GM19467 (cell line): Measurements from ENCODE around the gene LHPP.

Experiments
- ATAC-seq: cut with Tn5 transposase; IDR thresholded peaks from one replicate; pipeline ENCODE4 v1.9.1; 2021; ENCODE audit warnings: mild to moderate bottlenecking, moderate library complexity; ENCODE audit not compliant: unreplicated experiment

The LHPP gene

DNA sequence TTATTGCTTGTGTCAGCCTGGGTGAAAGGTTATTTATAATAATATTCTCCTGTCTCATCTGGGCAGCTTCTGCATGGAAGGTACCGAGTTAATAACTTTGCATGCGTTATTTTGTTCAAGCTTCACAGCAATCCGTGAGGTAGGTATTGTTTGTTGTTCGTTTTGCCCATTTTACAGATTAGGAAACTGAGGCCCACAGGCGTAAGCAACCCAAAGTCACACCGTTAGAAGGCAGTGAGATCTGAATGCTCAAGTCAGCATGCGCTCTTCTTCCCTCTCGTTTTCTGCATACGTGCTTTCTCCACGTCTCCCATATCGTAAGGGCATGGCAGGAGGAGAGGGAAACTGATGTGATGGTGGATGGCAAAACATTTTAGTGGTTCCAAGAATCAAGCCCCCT lies 34.1 kb downstream of the LHPP start:
- no peak for ATAC-seq

GRCh38 chr10:124496150-124496549 lies 34.5 kb downstream of the LHPP start:
- no peak for ATAC-seq

- no peak for ATAC-seq
Measured at GRCh38 chr10:124496620-124497019, 35.0 kb downstream of the LHPP start.

DNA sequence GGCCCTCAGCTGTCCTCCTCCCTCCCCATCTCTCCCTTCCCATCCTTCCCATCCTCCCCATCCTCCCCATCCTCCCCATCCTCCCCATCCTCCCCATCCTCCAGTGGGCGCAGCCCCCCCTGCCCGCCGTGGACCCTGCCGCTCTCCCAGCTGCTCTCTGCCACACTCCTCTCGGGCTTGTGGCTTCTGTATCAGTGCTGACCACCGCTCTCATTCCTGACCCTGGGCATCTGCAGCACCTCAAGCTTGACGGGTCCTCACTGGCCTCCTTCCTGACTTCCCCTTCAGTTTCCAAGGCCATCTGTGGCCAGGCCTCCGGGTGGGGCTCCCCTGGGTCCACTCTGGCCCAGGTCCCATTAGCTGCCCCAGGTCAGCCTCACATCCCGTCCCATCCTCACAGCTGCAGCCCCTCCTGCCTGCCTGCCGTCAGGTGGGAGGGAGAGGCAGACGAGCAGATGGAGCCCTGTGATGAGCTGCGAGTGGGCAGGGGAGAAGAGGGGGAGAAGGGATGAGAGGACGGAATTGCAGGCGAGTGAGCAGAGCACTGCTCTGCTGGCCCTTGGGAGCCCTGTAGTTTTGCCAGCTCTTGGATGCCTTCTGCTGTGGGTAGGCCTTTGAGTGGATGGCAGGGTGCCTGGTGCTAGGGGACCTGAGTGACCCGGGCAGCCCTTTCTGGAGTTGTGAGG lies 35.7 kb downstream of the LHPP start:
- ATAC-seq = no peak

DNA sequence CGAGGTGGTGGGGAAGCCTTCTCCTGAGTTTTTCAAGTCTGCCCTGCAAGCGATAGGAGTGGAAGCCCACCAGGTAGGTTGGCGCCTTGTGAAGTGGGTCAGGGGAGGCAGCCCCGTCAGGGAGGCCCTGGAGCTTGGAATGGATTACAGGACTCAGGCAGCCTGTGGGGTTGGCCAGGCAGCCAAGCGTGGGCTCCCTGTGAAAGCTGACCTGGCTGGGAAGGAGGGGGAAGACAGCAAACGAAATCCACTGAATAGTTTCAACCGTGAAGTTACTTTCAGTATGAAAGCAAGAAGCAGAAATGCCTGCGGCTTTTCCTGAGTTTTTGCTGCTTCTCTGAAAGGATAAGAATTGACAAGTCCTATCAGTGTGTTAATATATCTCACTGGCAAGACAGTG lies 36.4 kb downstream of the LHPP start:
- no peak for ATAC-seq

DNA sequence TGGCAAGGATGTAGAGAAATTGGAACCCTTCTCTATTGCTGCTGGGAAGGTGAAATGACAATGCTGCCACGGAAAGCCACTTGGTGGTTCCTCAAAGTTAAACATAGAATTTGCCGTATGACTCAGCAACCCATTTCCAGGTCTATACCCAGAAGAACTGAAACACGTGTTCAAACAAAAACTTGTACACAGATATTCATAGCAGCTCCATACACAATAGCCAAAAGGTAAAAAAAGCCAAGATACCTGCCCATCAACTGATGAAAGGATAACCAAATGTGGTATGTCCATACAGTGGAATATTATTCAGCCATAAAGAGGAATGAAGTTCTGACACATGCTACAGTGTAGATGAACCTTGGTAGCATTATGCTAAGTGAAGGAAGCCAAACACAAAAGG lies 39.1 kb downstream of the LHPP start:
- ATAC-seq = no peak

- ATAC-seq = no peak
Measured at GRCh38 chr10:124504711-124505110, 43.1 kb downstream of the LHPP start.

DNA sequence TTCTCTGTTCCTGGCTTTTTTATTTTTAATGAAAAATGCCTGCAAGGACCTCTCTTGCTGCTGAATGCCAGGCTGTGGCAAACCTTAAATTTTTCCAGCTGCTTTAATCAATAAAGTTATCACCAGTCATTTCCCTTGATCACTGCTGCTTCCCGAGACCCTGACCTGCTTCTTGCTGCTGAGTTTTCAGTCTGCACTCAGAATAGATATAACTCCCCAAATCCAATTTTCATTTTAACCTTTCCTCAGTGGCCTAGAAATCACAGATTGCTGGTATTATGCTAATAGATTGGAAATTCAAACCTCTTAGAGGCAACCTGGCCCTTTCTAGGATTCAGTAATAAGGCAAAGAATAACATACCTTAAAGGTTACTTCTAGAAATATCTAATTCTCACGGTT lies 43.7 kb downstream of the LHPP start:
- no peak for ATAC-seq

DNA sequence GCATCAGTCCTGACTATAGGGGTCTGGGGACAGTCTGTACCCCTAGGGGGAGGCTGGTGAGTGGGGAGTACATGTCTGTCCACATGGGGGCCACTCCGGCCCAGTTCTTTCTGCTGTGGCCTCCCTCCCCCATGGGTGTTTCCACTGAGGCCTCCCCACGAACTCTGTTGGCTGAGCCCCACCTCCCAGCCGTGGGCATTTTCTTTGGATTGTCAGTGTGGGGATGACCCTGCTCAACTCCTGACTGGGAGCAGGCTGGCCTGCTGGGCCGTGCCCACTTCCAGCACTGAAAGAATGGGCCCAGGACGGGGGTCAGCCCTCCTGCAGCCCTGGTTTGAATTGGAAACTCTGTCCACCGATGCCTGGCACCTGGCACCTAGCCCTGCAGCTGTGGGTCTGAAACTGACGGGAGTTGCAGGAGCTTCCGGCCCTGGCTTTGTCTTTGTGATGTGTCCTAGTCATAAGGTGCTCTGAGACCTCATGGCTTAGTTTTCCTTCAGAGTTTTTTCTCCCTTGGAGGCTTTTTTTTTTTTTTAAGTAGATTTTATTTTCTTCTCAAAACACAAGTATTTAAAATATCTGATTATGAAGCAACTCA lies 46.5 kb downstream of the LHPP start:
- ATAC-seq = no peak

- no peak for ATAC-seq
Measured at GRCh38 chr10:124508907-124509454, 47.4 kb downstream of the LHPP start.

GRCh38 chr10:124509880-124510632 lies 48.4 kb downstream of the LHPP start:
- ATAC-seq = no peak

- ATAC-seq = no peak
Measured at GRCh38 chr10:124510759-124511158, 49.1 kb downstream of the LHPP start.

- no peak for ATAC-seq
Measured at GRCh38 chr10:124511205-124512039, 49.8 kb downstream of the LHPP start.

GRCh38 chr10:124512040-124512428 lies 50.4 kb downstream of the LHPP start:
- ATAC-seq = no peak

GRCh38 chr10:124512600-124512999 lies 51.0 kb downstream of the LHPP start:
- ATAC-seq = no peak

DNA sequence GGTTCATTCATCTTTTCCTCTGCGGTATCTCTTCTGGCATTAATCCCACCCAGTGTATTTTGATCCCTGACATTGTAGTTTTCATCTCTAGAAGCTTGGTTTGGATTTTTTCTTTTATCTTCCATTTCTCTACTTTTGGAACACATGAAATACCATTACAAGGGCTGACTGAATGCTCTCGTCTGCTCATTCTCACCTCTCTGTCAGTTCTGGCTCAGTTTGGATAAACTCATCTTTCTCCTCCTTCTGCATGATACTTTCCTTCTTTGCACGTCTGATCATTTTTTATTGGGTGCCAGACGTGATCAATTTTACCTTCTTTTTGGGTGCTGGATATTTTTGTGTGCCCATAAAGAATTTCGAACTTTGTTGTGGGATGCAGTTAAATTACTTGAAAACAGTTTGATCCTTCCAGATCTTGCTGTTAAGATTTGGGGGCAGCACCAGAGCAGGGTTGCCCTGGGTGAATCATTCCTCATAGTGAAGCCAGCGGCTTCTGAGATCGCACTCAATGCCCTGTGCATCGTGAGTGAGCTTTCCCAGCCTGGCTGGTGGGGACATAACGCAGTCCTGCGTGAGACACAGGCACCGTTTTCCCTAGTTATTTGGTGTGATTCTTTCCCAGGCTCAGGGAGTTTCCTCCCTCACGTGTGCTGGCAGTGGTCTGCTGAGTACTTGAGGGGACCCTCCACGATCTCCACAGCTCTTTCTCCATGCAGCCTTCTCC lies 53.8 kb downstream of the LHPP start:
- ATAC-seq = no peak

DNA sequence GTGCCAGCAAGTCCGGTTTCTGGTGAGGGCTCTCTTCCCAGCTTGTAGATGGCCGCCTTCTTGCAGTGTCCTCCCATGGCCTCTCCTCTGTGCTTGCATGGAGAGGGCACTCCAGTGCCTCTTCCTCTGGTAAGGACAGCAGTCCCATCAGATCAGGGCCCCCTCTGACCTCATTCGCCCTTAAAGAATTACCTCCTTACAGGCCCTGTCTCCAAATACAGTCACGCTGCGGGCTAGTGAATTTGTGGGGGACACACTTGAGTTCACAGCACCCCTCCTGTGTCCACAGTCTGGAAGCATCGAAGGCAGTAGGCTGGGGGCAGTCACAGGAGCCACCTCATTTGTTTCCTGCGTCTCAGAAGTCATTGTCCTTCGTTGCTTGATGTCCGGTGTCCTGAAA lies 54.6 kb downstream of the LHPP start:
- no peak for ATAC-seq

- no peak for ATAC-seq
Measured at GRCh38 chr10:124516746-124517397, 55.2 kb downstream of the LHPP start.

- no peak for ATAC-seq
Measured at GRCh38 chr10:124517461-124517860, 55.8 kb downstream of the LHPP start.

GRCh38 chr10:124517931-124518330 lies 56.3 kb downstream of the LHPP start:
- ATAC-seq = no peak
